ENCODE measurements around the gene OR10G3.
A peak's percentile ranks its signal among the peaks of the same experiment; 100 is the strongest.

Gene OR10G3

DNA sequence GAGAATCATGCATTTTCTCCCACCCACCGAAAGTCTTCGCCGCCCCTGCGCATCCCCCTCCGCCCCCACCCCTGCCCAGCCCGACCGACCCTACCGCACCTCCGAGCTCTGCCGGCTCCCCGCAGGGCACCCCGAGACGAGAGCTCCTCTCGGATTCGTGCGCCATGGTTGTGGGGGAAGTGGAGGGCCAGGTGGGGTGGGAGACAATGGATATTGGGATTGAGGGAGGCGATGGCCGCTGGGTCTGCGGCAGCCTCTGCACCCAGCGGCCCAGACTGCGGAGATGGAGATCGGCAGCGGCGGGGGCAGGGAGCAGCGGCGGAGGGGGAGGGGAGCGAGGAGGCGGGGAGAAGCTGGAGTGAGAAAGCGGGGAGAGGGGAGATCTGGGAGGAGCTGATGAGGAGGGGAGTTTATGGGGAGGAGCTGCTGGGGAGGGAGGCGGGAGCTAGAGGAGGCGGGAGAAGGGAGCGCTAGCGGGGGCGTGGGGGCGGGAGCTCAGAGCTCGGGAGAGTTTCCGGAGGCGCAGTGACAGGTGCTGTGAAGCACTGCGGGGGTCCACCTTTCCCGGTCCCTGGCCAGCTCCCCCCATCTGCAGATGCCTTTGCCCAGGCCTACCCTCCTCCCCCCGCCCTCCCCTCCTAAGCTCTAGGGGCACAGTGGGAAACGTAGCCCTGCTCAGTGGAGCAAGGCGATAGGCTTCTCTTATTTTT lies 53.8 kb downstream of the OR10G3 start, which contains the start of gene SALL2:
Gene SALL2 (minus strand): TSS at position 385 of the 710 bp plus-strand sequence. CDS start 219 bp downstream, at position 166.
- Histone ChIP-seq H3K36me3 (replicated peaks in 1 of 2; ENCODE audit: control insufficient read depth in 2 of 2, insufficient read depth in 2 of 2, low read length in 2 of 2) (peaks cover 39 to 75% of the 10 kb centered on the region in 2 donors), H4K8ac (ENCODE audit: low read depth, low read length) (no peak within 1 kb of the TSS), H3K4me1 (ENCODE audit: control insufficient read depth in 2 of 2, insufficient read depth in 1 of 2, low read depth in 1 of 2, low read length in 2 of 2) (peaks cover 29 to 50% of the 10 kb centered on the region in 2 donors), H3K27me3 (ENCODE audit: control insufficient read depth in 3 of 3, insufficient read depth in 3 of 3, low read depth in 1 of 3, low read length in 3 of 3) (no peaks in the 10 kb centered on the region), H4K91ac (ENCODE audit: low read depth, low read length, poor library complexity) (no peak within 1 kb of the TSS), H3K9ac (ENCODE audit: low read depth, low read length, poor library complexity) (peak within 1 kb of the TSS; percentile 98), H3K9me3 (replicated peaks in 1 of 2; ENCODE audit: control insufficient read depth in 2 of 2, insufficient read depth in 1 of 2, low read depth in 1 of 2, low read length in 2 of 2) (peaks cover 2 to 4% of the 10 kb centered on the region in 2 donors), H3K14ac (ENCODE audit: low read length) (no peak within 1 kb of the TSS), H2BK5ac (ENCODE audit: low read length) (peak within 1 kb of the TSS; percentile 71), H3K79me1 (ENCODE audit: low read depth, low read length) (peaks cover 11% of the 10 kb centered on the region), H3K4me3 (ENCODE audit: low read length in 2 of 2) (peak within 1 kb of the TSS; percentile 88 to 93), H2AFZ (ENCODE audit: low read length) (peak within 1 kb of the TSS; percentile 71), H2BK120ac (ENCODE audit: low read depth, low read length) (no peak within 1 kb of the TSS), H3K18ac (ENCODE audit: low read length) (peak within 1 kb of the TSS; percentile 96), H2BK12ac (ENCODE audit: low read length) (no peak within 1 kb of the TSS), H2BK15ac (ENCODE audit: low read length) (peak within 1 kb of the TSS; percentile 15), H3K27ac (replicated peaks; ENCODE audit: low read length) (peak within 1 kb of the TSS; percentile 97), H3K4me2 (ENCODE audit: insufficient read depth, low read length, poor library complexity, severe bottlenecking) (peak within 1 kb of the TSS; percentile 85), H3K23ac (ENCODE audit: low read depth, low read length, poor library complexity) (peak within 1 kb of the TSS; percentile 87), H2AK5ac (ENCODE audit: low read depth, low read length) (peak within 1 kb of the TSS; percentile 73), H3K4ac (ENCODE audit: low read length) (no peak within 1 kb of the TSS)
- no CpG with 5 or more reads among the region's 43 CpGs for WGBS, 2 donors (ENCODE audit: extremely low coverage in 2 of 2, insufficient read length in 2 of 2, insufficient replicate concordance in 1 of 2)
- peak; percentile 92 for DNase-seq (ENCODE audit: low spot score)

GRCh38 chr14:21525571-21525961 lies 54.3 kb downstream of the OR10G3 start:
- H2BK5ac ChIP-seq (ENCODE audit: low read length) = peak overlapping the region; percentile 71
- H3K23ac ChIP-seq (ENCODE audit: low read depth, low read length, poor library complexity) = peak overlapping the region; percentile 87
- H3K18ac ChIP-seq (ENCODE audit: low read length) = peak overlapping the region; percentile 96
- no peak overlapping the region for H2BK120ac ChIP-seq (ENCODE audit: low read depth, low read length)
- H3K36me3 ChIP-seq (replicated peaks in 1 of 2; ENCODE audit: control insufficient read depth in 2 of 2, insufficient read depth in 2 of 2, low read length in 2 of 2) = peaks cover 41 to 75% of the 10 kb centered on the region in 2 donors
- H2BK12ac ChIP-seq (ENCODE audit: low read length) = no peak overlapping the region
- no peak overlapping the region for H3K4ac ChIP-seq (ENCODE audit: low read length)
- H3K4me3 ChIP-seq (ENCODE audit: low read length in 2 of 2) = peak overlapping the region; percentile 88 to 93
- DNase-seq (ENCODE audit: low spot score) = no peak
- H3K9me3 ChIP-seq (replicated peaks in 1 of 2; ENCODE audit: control insufficient read depth in 2 of 2, insufficient read depth in 1 of 2, low read depth in 1 of 2, low read length in 2 of 2) = peaks cover 2 to 4% of the 10 kb centered on the region in 2 donors
- no CpG with 5 or more reads among the region's 12 CpGs for WGBS, 2 donors (ENCODE audit: extremely low coverage in 2 of 2, insufficient read length in 2 of 2, insufficient replicate concordance in 1 of 2)
- H2AFZ ChIP-seq (ENCODE audit: low read length) = no peak overlapping the region
- peaks cover 11% of the 10 kb centered on the region for H3K79me1 ChIP-seq (ENCODE audit: low read depth, low read length)
- H2BK15ac ChIP-seq (ENCODE audit: low read length) = peak overlapping the region; percentile 15
- no peak overlapping the region for H3K14ac ChIP-seq (ENCODE audit: low read length)
- no peak overlapping the region for H4K91ac ChIP-seq (ENCODE audit: low read depth, low read length, poor library complexity)
- peak overlapping the region; percentile 85 for H3K4me2 ChIP-seq (ENCODE audit: insufficient read depth, low read length, poor library complexity, severe bottlenecking)
- H2AK5ac ChIP-seq (ENCODE audit: low read depth, low read length) = peak overlapping the region; percentile 72
- peaks cover 27 to 46% of the 10 kb centered on the region in 2 donors for H3K4me1 ChIP-seq (ENCODE audit: control insufficient read depth in 2 of 2, insufficient read depth in 1 of 2, low read depth in 1 of 2, low read length in 2 of 2)
- peak overlapping the region; percentile 98 for H3K9ac ChIP-seq (ENCODE audit: low read depth, low read length, poor library complexity)
- no peak overlapping the region for H4K8ac ChIP-seq (ENCODE audit: low read depth, low read length)
- H3K27me3 ChIP-seq (ENCODE audit: control insufficient read depth in 3 of 3, insufficient read depth in 3 of 3, low read depth in 1 of 3, low read length in 3 of 3) = no peaks in the 10 kb centered on the region
- peak overlapping the region; percentile 97 for H3K27ac ChIP-seq (replicated peaks; ENCODE audit: low read length)

DNA sequence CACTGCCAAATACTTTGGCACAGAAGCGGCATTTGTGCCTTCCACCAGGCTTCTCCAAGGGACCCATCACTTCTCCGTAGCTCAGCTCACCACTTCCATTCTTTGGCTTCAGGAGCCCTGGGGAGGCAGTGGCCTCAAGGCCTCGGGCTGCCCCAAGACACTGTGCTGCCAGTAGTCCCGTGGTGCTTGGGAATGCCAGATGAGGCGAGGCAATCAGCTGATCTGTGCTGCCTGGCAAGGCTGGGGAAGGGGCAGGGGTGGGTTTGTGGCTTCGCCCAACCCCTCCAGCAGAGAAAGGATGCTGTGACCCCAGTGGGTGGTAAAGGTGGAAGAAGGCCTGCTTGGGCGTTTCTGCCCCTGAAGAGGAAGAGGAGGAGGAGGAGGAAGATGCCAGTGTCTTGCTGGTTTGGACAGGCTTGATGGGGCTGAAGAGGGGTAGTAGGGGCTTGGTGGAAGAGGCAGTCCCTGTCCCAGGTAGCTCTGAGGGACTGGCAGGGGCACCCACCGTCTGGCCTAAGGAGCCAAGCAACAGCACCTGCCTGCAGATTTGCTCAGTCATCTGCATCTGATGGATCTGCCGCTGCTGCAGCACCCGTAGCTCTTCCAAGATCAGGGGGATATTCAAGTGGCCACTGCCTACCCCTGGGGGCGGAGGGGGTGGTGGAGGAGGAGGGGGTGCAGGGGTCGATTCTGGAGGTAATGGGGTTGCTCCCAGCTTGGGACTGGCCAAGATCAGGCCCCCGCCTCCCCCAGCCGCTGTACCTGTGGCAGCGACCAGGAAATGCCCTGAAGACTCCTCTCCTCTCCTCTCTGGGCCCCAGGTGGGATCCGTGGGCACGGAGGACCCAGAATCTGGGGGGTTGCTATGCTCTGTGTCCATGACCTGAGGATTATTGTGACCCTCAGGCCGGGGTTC lies 55.0 kb downstream of the OR10G3 start:
- peak overlapping the region; percentile 88 to 93 for H3K4me3 ChIP-seq (ENCODE audit: low read length in 2 of 2)
- peak overlapping the region; percentile 97 for H3K27ac ChIP-seq (replicated peaks; ENCODE audit: low read length)
- no peak overlapping the region for H4K91ac ChIP-seq (ENCODE audit: low read depth, low read length, poor library complexity)
- H3K4me1 ChIP-seq (ENCODE audit: control insufficient read depth in 2 of 2, insufficient read depth in 1 of 2, low read depth in 1 of 2, low read length in 2 of 2) = peaks cover 27 to 43% of the 10 kb centered on the region in 2 donors
- H2AK5ac ChIP-seq (ENCODE audit: low read depth, low read length) = peak overlapping the region; percentile 72
- H3K18ac ChIP-seq (ENCODE audit: low read length) = peak overlapping the region; percentile 86
- H3K9ac ChIP-seq (ENCODE audit: low read depth, low read length, poor library complexity) = peak overlapping the region; percentile 71
- peaks cover 2 to 4% of the 10 kb centered on the region in 2 donors for H3K9me3 ChIP-seq (replicated peaks in 1 of 2; ENCODE audit: control insufficient read depth in 2 of 2, insufficient read depth in 1 of 2, low read depth in 1 of 2, low read length in 2 of 2)
- H2BK15ac ChIP-seq (ENCODE audit: low read length) = no peak overlapping the region
- H3K27me3 ChIP-seq (ENCODE audit: control insufficient read depth in 3 of 3, insufficient read depth in 3 of 3, low read depth in 1 of 3, low read length in 3 of 3) = no peaks in the 10 kb centered on the region
- H3K79me1 ChIP-seq (ENCODE audit: low read depth, low read length) = peaks cover 11% of the 10 kb centered on the region
- DNase-seq (ENCODE audit: low spot score) = no peak
- no peak overlapping the region for H2BK12ac ChIP-seq (ENCODE audit: low read length)
- no peak overlapping the region for H4K8ac ChIP-seq (ENCODE audit: low read depth, low read length)
- no CpG with 5 or more reads among the region's 18 CpGs for WGBS, 2 donors (ENCODE audit: extremely low coverage in 2 of 2, insufficient read length in 2 of 2, insufficient replicate concordance in 1 of 2)
- H3K4ac ChIP-seq (ENCODE audit: low read length) = no peak overlapping the region
- peaks cover 41 to 79% of the 10 kb centered on the region in 2 donors for H3K36me3 ChIP-seq (replicated peaks in 1 of 2; ENCODE audit: control insufficient read depth in 2 of 2, insufficient read depth in 2 of 2, low read length in 2 of 2)
- no peak overlapping the region for H3K14ac ChIP-seq (ENCODE audit: low read length)
- H2BK120ac ChIP-seq (ENCODE audit: low read depth, low read length) = no peak overlapping the region
- H3K23ac ChIP-seq (ENCODE audit: low read depth, low read length, poor library complexity) = peak overlapping the region; percentile 16
- peak overlapping the region; percentile 85 for H3K4me2 ChIP-seq (ENCODE audit: insufficient read depth, low read length, poor library complexity, severe bottlenecking)
- H2AFZ ChIP-seq (ENCODE audit: low read length) = no peak overlapping the region
- peak overlapping the region; percentile 39 for H2BK5ac ChIP-seq (ENCODE audit: low read length)

All from neuronal stem cell (in vitro differentiated cells).